GM12878 (cell line): ENCODE measurements around the gene TTL. TPM values are rescaled to one million over a fixed set of nuclear protein-coding genes. Genes with fewer than 3 reads are reported as not detected.

Source experiments
- ATAC-seq: fragments of 200-7000 bp; cut with Tn5 transposase; 3 replicates; pipeline ENCODE4 v1.9.1; 2020; ENCODE audit warnings: mild to moderate bottlenecking, moderate library complexity
- BruUV-seq: library from RNA; stranded (reverse); fragments of 400-500 nt; replicated peaks from 2 replicates; lab custom pipeline; 2021; lab: Mats Ljungman, UMichigan
- CTCF ChIA-PET: fragments of 300-600 bp; sonication (Branson Sonifier 250); formaldehyde crosslinking; extraction: SDS; loops from one replicate; lab custom pipeline; 2021; ENCODE audit warnings: inconsistent platforms; lab: Yijun Ruan, JAX
- POLR2A ChIA-PET: fragments of 350-600 bp; formaldehyde crosslinking; extraction: SDS; loops from one replicate; lab custom pipeline; 2021; ENCODE audit warnings: inconsistent platforms; lab: Charles Lee
- RAD21 ChIA-PET: fragments of 300-600 bp; sonication (Branson Sonifier 250); formaldehyde crosslinking; loops from one replicate; lab custom pipeline; 2023; ENCODE audit warnings: antibody characterized with exemption; ENCODE audit not compliant: unreplicated experiment; lab: Charles Lee
- SMC1A ChIA-PET: fragments of 300-600 bp; sonication (Branson Sonifier 250); formaldehyde crosslinking; loops from one replicate; lab custom pipeline; 2023; ENCODE audit not compliant: unreplicated experiment, uncharacterized antibody; lab: Charles Lee
- DNase-seq: peaks from one replicate; pipeline ENCODE4 v3.0.0-alpha.2; 2011; ENCODE audit warnings: low read depth, low spot score
- FAIRE-seq: peaks from 3 replicates; lab custom pipeline; 2011; peaks lifted over from hg19 to GRCh38; lab: Jason Lieb, UNC
- H2AFZ ChIP-seq: 2 replicates; pipeline ENCODE4 v1.6.0; 2011; ENCODE audit warnings: low read depth, low read length, control low read depth; ENCODE audit not compliant: control insufficient read depth
- H3K27ac ChIP-seq: 2 replicates; pipeline ENCODE4 v1.5.1; 2011; ENCODE audit warnings: control low read depth; ENCODE audit not compliant: control insufficient read depth, insufficient read depth
- H3K27me3 ChIP-seq, 2 experiments: replicated peaks in 1 of 2; 2 replicates each; pipeline versions ENCODE4 v1.6.0 to v1.6.1; 2011; ENCODE audit warnings: low read length in 1 of 2; ENCODE audit not compliant: control insufficient read depth in 2 of 2, insufficient read depth in 2 of 2
- H3K36me3 ChIP-seq, 2 experiments: 2 replicates each; pipeline ENCODE4 v1.5.1; 2011; ENCODE audit warnings: low read length in 1 of 2; ENCODE audit not compliant: control insufficient read depth in 2 of 2, insufficient read depth in 2 of 2
- H3K4me1 ChIP-seq: 2 replicates; pipeline ENCODE4 v1.6.1; 2011; ENCODE audit warnings: mild to moderate bottlenecking, low read length, moderate library complexity, mixed read lengths; ENCODE audit not compliant: control insufficient read depth, insufficient read depth
- H3K4me2 ChIP-seq: 2 replicates; pipeline ENCODE4 v1.6.0; 2011; ENCODE audit warnings: control low read depth; ENCODE audit not compliant: control insufficient read depth, insufficient read depth
- H3K4me3 ChIP-seq: fragments of 200-600 bp; sonication (generic); 2 replicates; pipeline ENCODE4 v1.5.1; 2016
- H3K79me2 ChIP-seq: 2 replicates; pipeline ENCODE4 v1.6.0; 2011; ENCODE audit warnings: low read length; ENCODE audit not compliant: control insufficient read depth, insufficient read depth
- H3K9ac ChIP-seq: 2 replicates; pipeline ENCODE4 v1.8.0; 2011; ENCODE audit warnings: low read length, control low read depth, mixed read lengths; ENCODE audit not compliant: control insufficient read depth, insufficient read depth
- H3K9me3 ChIP-seq: replicated peaks from 3 replicates; pipeline ENCODE4 v1.5.1; 2011; ENCODE audit warnings: mild to moderate bottlenecking, low read length; ENCODE audit not compliant: control insufficient read depth, insufficient read depth
- H4K20me1 ChIP-seq: 2 replicates; pipeline ENCODE4 v1.6.0; 2011; ENCODE audit not compliant: control insufficient read depth, insufficient read depth
- ATF3 ChIP-seq: IDR thresholded peaks from 2 replicates; pipeline ENCODE4 v1.6.1; 2011; ENCODE audit warnings: low read depth, mild to moderate bottlenecking, low read length, moderate library complexity, borderline replicate concordance; ENCODE audit errors: extremely low read depth
- PAX5 ChIP-seq: IDR thresholded peaks from 2 replicates; pipeline ENCODE4 v1.6.1; 2011; ENCODE audit warnings: low read depth, low read length, borderline replicate concordance
- STAT1 ChIP-seq: fragments of 450-650 bp; conservative IDR thresholded peaks from 2 replicates; pipeline ENCODE4 v1.6.1; 2014; ENCODE audit warnings: antibody characterized with exemption, mild to moderate bottlenecking
- WRNIP1 ChIP-seq: IDR thresholded peaks from 2 replicates; pipeline ENCODE4 v1.6.1; 2011; ENCODE audit warnings: low read depth, low read length, improper control_type of control experiment, borderline replicate concordance
- ZBTB40 ChIP-seq: fragments of 450-650 bp; IDR thresholded peaks from 2 replicates; pipeline ENCODE4 v1.6.1; 2016; ENCODE audit warnings: mild to moderate bottlenecking, moderate library complexity, borderline replicate concordance
- ZNF622 ChIP-seq: fragments of 450-650 bp; IDR thresholded peaks from 2 replicates; pipeline ENCODE4 v1.6.1; 2017; ENCODE audit warnings: mild to moderate bottlenecking, inconsistent platforms
- ZSCAN29 ChIP-seq: fragments of 450-650 bp; IDR thresholded peaks from 2 replicates; pipeline ENCODE4 v1.6.1; 2017; ENCODE audit warnings: mild to moderate bottlenecking, moderate library complexity
- WGBS: methylation state at CpG from one replicate; pipeline ENCODE4 v1.1.6; 2016; ENCODE audit warnings: low lambda C conversion rate; ENCODE audit not compliant: insufficient replicate concordance, insufficient coverage; ENCODE audit errors: missing lambda C conversion rate; 5-methylcytosine and 5-hydroxymethylcytosine counted together
- in situ Hi-C: fragments of 300-500 bp; cut with MboI; formaldehyde crosslinking; loops from 9 replicates; pipeline ENCODE4 v1.14.3; 2018; ENCODE audit warnings: mixed read lengths
- intact Hi-C: fragments of 100-400 bp; cut with micrococcal nuclease; formaldehyde crosslinking; loops from one replicate; pipeline ENCODE4 v1.14.2; 2022; ENCODE audit not compliant: unreplicated experiment
- polyA plus RNA-seq, 11 experiments: library from polyadenylated mRNA; depleted of rRNA in 4 of 11; unstranded in 6 of 11; stranded (reverse) in 5 of 11; fragments of >200 nt; fragmentation: Nextera tagmentation in 4 of 11; fragmentation: Illumina TruSeq in 1 of 11; extraction: Ambion mirVana in 4 of 11; extraction: Trizol in 1 of 11; gene quantifications; 1 replicate in 1 of 11; 2 replicates in 10 of 11; pipeline versions ENCODE4 v1.2.1 to v1.2.3, GENCODE V29; 2011 to 2016; ENCODE audit warnings: inconsistent platforms in 2 of 11, missing spikeins in 2 of 11, low read depth in 1 of 11
- total RNA-seq, 4 experiments: library from RNA; depleted of rRNA in 3 of 4; stranded (reverse); fragments of >200 nt in 3 of 4; fragmentation: Illumina TruSeq in 1 of 4; extraction: Trizol in 1 of 4; gene quantifications; 2 replicates each; pipeline versions ENCODE4 v1.2.1 to v1.2.3, GENCODE V29; 2013 to 2021

TTL gene
- total and polyA plus RNA-seq, 10 of the 15 experiments (the other 5 are each of a cell fraction or from before 2014, with no cell fraction given), result 3.9 to 27.1 (median 16.1) TPM

GRCh38 chr2:112585400-112585799, 103.4 kb downstream of the TTL start:
- DNase-seq, result no peak
- TF ChIP-seq STAT1 (no peak), ZBTB40 (no peak), PAX5 (no peak), ZNF622 (no peak), WRNIP1 (no peak), ATF3 (no peak), ZSCAN29 (no peak)
- TF ChIP-seq, all 136 proteins: peak for 0

More at GRCh38 chr2:112585400-112585799, 103.4 kb downstream of the TTL start:
- peaks cover 0 to 4% of the 10 kb centered on the region in 2 experiments; a peak in 1 of 4 replicates for H3K36me3 ChIP-seq
- H3K9ac ChIP-seq, result peak overlapping the region; percentile 92
- WGBS, result 98% methylated on average over 3 of the region's 3 CpGs
- no peak for ATAC-seq
- no peaks in the 10 kb centered on the region for H3K9me3 ChIP-seq
- H3K4me1 ChIP-seq, result peaks cover 20% of the 10 kb centered on the region
- in situ Hi-C loops (no loop called here), intact Hi-C loops (no loop called here)
- peaks cover 11% of the 10 kb centered on the region for H3K79me2 ChIP-seq
- RAD21 ChIA-PET, result interaction anchor here (1.2 to 4.3 kb wide), 6 partner anchors 15 to 329 kb away, joined by 3 to 28 read pairs (median 6); partner anchors contain the start of gene ZC3H8
- H3K4me3 ChIP-seq, result peak overlapping the region; percentile 89
- peak overlapping the region; percentile 99 for H2AFZ ChIP-seq
- SMC1A ChIA-PET, result interaction anchor here (0.8 to 4.3 kb wide), 5 partner anchors 14 to 356 kb away, joined by 3 to 18 read pairs (median 7); no protein-coding TSS in a partner anchor
- POLR2A ChIA-PET, result interaction anchor here (1.1 to 2.5 kb wide), 5 partner anchors 46 to 530 kb away, joined by 3 to 12 read pairs (median 5); partner anchors contain the start of gene TMEM87B
- H4K20me1 ChIP-seq, result no peaks in the 10 kb centered on the region
- no TSS peak for BruUV-seq
- no peak for FAIRE-seq
- H3K27me3 ChIP-seq, result no peaks in the 10 kb centered on the region
- CTCF ChIA-PET, result interaction anchor here (1.0 to 4.6 kb wide), 8 partner anchors 11 to 326 kb away, joined by 3 to 40 read pairs (median 4); partner anchors contain the start of gene SLC20A1
- peak overlapping the region; percentile 98 for H3K4me2 ChIP-seq
- peak overlapping the region; percentile 95 for H3K27ac ChIP-seq
